ENCODE measurements around the gene BEND7.

BEND7 gene

GRCh38 chr10:13520194-13520593, 8.6 kb downstream of the BEND7 start:
- no peak for DNase-seq

- peak; percentile 27 for DNase-seq
Measured at GRCh38 chr10:13518076-13518692, 10.6 kb downstream of the BEND7 start.

GRCh38 chr10:13517675-13518074, 11.1 kb downstream of the BEND7 start:
- DNase-seq, result no peak

GRCh38 chr10:13516176-13516575, 12.6 kb downstream of the BEND7 start:
- no peak for DNase-seq

GRCh38 chr10:13515467-13515866, 13.3 kb downstream of the BEND7 start:
- DNase-seq, result no peak

- DNase-seq, result no peak
Measured at GRCh38 chr10:13514296-13514695, 14.5 kb downstream of the BEND7 start.

- no peak for DNase-seq
Measured at GRCh38 chr10:13512564-13512963, 16.2 kb downstream of the BEND7 start.

GRCh38 chr10:13511409-13511808, 17.4 kb downstream of the BEND7 start:
- no peak for DNase-seq

GRCh38 chr10:13505052-13505680, 23.6 kb downstream of the BEND7 start:
- DNase-seq, result no peak

- no peak for DNase-seq
Measured at GRCh38 chr10:13503745-13504463, 24.9 kb downstream of the BEND7 start.

- no peak for DNase-seq
Measured at GRCh38 chr10:13502380-13502779, 26.4 kb downstream of the BEND7 start.

GRCh38 chr10:13500201-13500600, 28.6 kb downstream of the BEND7 start:
- no peak for DNase-seq

- DNase-seq, result no peak
Measured at GRCh38 chr10:13499150-13499549, 29.7 kb downstream of the BEND7 start.

- DNase-seq, result no peak
Measured at GRCh38 chr10:13496931-13497330, 31.9 kb downstream of the BEND7 start.

GRCh38 chr10:13496164-13496563, 32.6 kb downstream of the BEND7 start:
- no peak for DNase-seq

- DNase-seq, result no peak
Measured at GRCh38 chr10:13492493-13493180, 36.2 kb downstream of the BEND7 start.

- no peak for DNase-seq
Measured at GRCh38 chr10:13491747-13492360, 37.0 kb downstream of the BEND7 start.

- DNase-seq, result no peak
Measured at GRCh38 chr10:13490503-13490902, 38.3 kb downstream of the BEND7 start.

- no peak for DNase-seq
Measured at GRCh38 chr10:13489035-13489599, 39.7 kb downstream of the BEND7 start.

GRCh38 chr10:13485623-13486022, 43.2 kb downstream of the BEND7 start:
- DNase-seq, result no peak

GRCh38 chr10:13483951-13484350, 44.9 kb downstream of the BEND7 start:
- no peak for DNase-seq

- DNase-seq, result no peak
Measured at GRCh38 chr10:13483073-13483472, 45.7 kb downstream of the BEND7 start.

- no peak for DNase-seq
Measured at GRCh38 chr10:13481690-13482089, 47.1 kb downstream of the BEND7 start.
